HK-2 (cell line): ENCODE data around the gene HMGXB3.

ENCODE experiments used
- DNase-seq: peaks from one replicate; pipeline ENCODE4 v3.0.0-alpha.2; 2018; ENCODE audit not compliant: unreplicated experiment

Gene HMGXB3, protein sequence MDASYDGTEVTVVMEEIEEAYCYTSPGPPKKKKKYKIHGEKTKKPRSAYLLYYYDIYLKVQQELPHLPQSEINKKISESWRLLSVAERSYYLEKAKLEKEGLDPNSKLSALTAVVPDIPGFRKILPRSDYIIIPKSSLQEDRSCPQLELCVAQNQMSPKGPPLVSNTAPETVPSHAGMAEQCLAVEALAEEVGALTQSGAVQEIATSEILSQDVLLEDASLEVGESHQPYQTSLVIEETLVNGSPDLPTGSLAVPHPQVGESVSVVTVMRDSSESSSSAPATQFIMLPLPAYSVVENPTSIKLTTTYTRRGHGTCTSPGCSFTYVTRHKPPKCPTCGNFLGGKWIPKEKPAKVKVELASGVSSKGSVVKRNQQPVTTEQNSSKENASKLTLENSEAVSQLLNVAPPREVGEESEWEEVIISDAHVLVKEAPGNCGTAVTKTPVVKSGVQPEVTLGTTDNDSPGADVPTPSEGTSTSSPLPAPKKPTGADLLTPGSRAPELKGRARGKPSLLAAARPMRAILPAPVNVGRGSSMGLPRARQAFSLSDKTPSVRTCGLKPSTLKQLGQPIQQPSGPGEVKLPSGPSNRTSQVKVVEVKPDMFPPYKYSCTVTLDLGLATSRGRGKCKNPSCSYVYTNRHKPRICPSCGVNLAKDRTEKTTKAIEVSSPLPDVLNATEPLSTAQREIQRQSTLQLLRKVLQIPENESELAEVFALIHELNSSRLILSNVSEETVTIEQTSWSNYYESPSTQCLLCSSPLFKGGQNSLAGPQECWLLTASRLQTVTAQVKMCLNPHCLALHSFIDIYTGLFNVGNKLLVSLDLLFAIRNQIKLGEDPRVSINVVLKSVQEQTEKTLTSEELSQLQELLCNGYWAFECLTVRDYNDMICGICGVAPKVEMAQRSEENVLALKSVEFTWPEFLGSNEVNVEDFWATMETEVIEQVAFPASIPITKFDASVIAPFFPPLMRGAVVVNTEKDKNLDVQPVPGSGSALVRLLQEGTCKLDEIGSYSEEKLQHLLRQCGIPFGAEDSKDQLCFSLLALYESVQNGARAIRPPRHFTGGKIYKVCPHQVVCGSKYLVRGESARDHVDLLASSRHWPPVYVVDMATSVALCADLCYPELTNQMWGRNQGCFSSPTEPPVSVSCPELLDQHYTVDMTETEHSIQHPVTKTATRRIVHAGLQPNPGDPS (N-terminal part only)

DNA sequence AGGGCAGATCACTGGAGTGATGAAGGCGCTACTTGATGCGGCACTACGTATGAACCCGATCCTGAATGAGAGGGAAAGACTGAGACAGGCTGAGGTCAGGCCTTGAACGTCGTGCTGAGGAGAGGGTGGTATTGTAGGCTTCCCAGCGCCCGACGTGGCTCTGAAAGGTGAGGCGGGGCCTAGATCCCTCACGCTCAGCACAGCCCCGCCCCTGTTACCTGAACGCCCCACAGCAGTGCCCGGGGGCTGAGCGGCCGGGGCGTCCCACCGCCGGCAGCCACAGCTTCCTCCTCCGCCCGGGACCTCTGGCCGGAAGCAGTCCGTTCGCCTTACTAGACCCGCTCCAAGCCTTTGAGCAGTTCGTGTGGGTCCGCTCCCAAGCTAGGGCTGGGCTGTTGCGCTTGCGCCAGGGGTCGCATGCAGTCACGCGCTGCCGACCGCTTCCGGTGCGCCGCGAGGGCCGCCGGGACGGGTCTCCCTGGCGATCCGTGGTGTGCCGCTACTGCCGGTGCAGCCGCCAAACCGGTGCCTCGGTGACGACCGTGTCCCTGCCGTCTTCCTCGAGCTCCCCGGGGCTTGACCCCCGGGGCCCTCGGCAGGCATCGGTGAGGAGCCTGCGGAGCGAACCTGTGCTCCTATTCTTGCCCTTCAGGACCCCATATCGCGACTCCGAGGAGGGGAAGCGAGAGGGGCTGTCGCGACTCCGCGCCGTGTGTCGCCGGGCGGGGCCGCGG is at the start of gene HMGXB3, which contains the start of gene TIGD6:
TSS of gene HMGXB3 (plus strand) at position 484 of the 734 bp plus-strand sequence. CDS start 4,114 bp downstream, outside the sequence.
TSS of gene TIGD6 (minus strand) at position 399 of the 734 bp plus-strand sequence. CDS start 4,306 bp downstream, outside the sequence.
- peak; percentile 88 for DNase-seq

DNA sequence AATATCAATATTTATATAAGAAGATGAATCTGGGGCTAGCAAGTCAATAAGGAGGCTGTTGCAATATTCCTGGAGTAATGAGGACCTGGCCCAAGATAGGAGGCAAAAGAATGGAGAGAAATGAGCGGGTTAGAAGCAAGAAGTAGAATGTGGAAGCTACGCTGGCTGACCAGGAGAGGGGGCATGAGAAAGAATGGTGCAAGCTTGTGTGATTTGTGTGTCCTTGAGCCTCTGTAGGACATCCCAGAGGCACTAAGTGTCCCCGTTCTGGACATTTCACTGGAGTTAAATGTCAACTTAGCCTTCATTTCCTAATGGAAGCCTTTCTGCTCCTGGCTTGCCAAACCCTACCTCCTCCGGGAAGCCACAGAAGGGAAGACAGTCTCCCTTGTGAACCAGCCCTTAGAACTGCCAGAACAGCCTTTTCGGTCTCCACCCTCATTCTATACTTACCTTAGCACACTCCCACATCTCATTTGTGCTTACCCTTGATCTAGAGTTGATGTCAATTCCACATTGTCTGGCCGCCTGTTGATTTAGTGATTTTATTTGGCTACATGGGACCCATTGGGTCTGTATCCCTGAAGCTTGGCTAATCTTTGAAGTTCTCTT is 49.3 kb upstream of the HMGXB3 start:
- no peak for DNase-seq

DNA sequence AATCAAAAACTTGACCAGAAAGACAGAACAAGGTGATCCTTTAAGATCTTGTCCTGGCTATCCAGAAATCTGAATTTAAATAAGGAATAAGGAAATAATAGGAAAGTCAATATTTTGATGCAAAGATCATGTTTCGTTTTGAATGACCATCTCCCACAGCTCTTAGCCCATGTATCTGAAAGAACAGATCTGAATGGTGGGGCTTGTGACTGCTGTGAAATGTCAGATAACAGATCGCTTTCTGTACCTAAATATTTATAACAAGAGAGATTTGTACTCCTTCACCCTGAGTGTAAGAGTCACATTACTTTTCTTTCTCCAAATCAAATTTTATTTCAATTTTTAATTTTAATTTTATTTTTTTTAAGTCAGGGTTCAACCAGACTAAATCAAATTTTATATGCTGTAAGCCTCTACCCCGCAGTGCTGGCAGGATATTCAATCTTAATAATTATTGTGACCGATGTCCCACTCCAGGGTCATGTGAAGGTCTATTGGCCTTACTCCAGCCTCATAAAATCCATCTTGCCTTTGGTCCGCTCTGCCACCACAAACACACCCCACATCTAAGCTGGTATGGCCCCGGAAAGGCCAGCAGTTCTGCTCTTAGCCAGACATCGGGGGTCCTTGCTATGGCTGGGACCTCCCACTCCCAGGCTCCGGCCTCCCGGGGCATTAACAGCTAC is 47.0 kb upstream of the HMGXB3 start:
- no peak for DNase-seq

DNA sequence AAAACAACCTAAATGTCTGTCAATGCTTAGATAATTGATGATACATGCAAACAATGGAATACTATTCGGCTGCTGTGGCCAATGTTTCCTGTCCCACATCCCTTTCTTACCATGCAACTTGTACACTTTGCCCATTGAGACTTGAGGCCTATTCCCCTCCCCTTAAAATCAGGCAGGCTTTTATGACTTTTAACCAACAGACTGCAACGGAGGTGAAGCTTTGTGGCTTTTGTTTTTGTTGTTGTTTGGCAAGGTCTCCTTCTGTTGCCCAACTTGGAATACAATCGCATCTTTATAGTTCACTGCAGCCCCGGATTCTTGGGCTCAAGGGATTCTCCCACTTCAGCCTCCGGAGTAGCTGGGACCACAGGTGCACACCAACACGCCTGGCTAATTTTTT is 45.7 kb upstream of the HMGXB3 start:
- no peak for DNase-seq

DNA sequence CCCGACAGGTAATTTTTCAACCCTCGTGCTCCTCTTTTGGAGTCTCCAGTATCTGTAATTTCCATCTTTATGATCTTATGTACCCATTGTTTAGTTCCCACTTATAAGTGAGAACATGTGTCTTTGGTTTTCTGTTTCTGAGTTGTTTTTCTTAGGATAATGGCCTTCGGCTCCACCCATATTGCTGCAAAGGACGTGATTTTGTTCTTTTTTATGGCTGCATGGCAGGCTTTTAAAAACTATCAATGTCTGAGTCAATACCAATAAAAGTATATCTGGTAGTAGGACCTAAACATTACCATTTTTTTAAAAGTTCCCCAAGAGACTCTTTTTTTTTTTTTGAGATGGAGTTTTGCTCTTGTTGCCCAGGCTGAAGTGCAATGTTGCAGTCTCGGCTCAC is 43.9 kb upstream of the HMGXB3 start:
- no peak for DNase-seq

DNA sequence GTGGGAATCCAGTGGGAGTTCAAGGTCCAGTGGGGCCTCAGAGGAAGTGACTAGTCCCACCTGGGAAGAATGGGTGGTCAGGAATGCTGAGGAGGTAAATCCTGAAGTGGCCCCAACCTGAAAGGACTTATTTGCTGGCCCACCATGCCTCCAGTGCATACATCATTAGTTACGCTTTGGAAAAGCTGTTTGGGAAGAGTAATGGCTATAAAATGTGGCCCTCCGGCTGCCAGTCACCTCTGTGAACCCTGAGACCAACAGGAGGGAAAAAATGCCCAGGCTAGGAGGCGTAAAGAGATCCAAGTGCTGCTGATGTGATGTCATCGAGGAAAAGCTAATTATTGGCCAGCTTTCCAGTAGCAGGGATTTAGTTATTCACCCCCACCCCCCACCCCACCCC is 42.7 kb upstream of the HMGXB3 start:
- DNase-seq = peak; percentile 75

DNA sequence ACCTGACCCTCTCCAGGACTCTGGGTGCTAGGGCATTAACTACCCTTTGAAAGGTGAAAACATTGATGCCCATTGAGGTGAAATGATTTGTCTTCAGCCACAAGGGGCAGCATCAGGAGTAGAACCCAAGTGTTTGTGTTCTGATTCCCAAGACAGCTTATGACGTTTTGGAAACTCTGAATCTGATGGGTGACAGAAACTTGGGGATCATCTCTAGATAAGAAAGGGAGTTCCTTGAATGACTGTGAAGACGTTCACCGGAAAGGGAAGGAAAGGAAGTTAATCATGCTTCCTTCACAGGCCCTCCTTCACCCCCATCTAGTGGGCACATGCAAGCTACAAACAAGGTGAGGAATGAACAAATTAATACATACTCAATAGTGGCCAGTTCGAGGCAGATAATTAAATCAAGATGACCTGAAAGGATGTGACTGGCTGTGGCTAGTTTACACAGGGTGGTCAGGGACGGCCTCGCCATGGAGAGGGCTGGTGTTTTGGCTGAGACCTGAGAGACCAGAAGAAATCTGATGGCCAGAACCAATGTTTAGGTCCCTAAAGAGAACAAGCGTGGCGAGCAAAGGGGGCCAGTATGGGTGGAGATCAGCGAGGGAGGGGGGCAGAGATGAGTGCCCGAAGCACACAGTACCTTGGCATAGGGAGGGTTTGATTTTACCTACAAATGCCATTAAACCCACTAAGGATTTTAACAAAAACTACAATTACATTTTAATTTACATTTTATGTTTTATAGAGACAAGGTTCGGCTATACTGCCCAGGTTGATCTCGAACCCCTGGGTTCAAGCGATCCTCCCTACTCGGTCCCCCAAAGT is 40.9 kb upstream of the HMGXB3 start:
- peak; percentile 30 for DNase-seq

DNA sequence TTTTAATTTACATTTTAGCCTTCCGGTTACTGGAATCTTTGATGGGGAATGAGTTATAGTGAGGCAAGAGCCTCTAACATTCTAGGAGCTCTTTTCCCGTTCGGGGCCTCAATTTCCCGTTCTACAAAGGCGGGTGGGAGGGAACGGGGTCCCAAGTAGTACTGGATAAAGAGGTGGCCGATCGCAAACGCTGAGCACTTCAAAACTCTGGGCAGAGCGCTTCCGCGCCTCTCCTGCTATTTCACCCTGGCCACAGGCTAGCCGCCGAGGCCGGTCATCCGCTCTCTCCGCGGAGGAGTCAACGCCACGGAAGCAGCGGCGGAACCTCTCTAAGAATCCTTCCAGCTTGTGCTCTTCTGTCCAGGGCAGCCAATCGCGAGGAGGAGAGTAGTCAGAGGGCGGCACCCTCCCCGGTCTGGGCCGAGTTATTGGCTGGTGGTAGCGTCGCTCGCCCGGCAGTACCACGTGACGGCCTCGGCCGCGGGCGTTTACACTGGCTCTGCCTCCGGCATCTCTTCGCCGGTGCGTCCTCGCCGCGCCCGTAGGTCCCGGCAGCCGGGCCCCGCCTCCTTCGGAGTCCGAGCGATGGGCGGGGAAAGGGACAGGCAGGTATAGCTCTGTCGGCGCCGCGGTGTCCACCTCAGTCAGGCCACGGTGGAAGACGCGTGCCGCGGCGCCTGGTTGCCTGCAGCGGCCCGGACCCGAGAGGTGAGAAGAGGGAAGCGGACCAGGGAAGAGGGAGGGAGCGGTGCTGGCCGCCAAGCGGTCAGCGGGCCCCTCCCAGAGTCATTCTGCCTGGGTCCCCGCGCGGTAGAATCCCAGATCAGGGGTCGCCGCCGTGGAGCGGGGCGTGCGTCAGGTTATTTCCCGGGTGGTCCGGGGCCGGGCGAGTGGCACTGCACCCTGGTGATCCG is 40.0 kb upstream of the HMGXB3 start, which contains the start of gene SLC26A2:
TSS of gene SLC26A2 (plus strand) at position 487 of the 914 bp plus-strand sequence. CDS start 16,895 bp downstream, outside the sequence.
- DNase-seq = peak; percentile 95

DNA sequence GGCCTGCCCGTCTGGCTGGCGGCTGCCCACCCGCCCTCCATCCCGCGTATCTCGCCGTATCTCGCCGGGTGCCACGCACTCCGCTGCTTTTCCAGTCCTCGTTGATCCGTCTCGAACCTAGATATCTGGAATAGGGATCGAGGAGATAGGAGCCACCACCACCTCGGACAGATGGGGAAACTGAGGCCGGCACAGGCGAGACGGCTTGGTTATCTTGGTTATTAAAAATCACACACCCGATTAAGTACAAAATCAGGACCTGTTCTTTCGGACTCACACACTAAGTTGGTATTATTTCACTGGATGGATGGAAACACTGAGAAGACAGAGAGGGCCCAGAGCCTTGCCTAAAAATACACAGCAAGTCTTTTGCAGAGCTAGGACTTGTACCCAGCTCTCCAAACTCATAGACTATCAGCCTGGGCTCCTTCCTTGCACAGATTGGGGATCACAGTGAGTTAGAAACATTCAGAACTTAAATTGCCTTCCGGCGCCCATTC is 39.3 kb upstream of the HMGXB3 start:
- no peak for DNase-seq

DNA sequence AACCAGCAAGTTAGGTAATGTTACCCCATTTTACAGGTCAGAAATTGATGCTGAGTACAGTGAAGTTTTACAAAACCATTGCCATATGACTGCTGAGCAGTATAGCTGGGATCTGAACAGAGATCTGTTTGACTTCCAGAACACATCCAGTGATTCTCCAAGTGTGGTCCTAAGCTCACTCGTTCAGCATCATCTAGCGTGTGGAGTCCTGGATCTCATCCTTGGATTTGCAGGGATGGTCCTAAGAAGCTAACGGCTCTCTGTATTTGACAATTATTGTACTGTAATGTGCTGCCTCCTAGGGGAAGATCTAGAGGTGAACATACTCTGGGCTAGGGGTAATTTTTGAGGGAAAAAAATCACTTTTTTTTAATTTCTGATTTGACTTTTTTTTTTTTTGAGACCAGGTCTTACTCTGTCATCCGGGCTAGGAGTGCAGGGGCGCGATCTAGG is 38.6 kb upstream of the HMGXB3 start:
- DNase-seq = no peak

DNA sequence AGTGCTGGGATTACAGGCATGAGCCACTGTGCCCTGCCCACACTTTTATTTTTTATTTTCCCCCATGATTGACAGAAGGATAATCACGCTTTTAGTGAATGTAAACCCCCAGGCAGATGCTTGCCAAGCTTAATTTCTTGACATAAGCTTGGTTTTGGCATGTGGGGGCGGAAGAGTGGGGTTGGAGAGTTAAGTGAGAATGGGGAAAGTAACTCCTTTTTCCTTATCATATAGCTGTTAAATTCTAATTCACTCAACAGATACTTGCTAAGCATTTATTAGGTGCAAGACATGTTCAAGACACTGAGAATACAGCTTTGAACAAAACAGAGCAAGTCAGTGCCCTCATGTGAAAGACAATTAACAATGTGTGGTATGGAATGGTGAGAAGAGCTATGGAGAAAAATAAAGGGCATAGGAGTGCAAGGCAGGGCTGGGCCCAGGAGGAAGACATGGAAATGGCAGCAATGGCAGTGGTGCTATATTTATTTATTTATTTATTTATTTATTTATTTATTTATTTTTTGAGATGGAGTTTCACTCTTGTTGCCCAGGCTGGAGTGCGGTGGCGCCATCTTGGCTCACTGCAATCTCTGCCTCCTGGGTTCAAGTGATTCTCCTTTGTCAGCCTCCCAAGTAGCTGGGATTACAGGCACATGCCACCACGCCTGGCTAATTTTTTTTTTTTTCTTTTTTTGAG is 37.8 kb upstream of the HMGXB3 start:
- no peak for DNase-seq

DNA sequence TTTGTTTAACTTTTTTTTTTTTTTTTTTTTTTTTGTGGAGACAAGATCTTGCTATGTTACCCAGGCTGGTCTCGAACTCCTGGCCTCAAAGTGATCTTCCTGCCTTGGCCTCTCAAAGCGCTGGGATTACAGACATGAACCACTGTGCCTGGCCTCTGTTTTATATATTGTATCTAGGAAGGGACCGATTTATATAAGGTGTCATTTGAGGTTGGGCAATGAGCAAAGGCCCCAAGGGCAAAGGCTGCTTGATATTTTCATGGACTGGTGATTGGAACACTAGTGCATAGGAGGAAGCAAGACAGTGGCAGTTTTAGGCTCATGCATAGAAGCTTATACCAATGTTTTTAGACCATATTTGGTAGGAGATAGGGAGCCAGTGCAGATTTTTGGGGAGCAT is 36.8 kb upstream of the HMGXB3 start:
- DNase-seq = no peak

DNA sequence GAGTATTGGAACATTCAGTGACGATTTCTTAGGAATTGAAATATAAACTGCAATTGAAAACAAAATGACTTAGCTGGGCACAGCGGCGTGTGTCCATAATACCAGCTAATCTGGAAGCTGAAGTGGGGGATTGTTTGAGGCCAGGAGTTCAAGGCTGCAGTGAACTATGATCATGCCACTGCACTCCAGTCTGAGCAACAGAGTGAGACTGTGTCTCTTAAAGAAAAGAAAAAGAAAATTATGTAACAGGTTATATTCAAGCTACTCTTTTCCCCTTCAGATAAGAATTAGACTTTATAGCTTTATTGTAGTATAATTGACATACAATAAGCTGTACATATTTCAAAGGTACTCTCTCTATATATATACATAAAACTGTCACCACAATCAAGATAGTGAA is 33.6 kb upstream of the HMGXB3 start:
- DNase-seq = no peak

DNA sequence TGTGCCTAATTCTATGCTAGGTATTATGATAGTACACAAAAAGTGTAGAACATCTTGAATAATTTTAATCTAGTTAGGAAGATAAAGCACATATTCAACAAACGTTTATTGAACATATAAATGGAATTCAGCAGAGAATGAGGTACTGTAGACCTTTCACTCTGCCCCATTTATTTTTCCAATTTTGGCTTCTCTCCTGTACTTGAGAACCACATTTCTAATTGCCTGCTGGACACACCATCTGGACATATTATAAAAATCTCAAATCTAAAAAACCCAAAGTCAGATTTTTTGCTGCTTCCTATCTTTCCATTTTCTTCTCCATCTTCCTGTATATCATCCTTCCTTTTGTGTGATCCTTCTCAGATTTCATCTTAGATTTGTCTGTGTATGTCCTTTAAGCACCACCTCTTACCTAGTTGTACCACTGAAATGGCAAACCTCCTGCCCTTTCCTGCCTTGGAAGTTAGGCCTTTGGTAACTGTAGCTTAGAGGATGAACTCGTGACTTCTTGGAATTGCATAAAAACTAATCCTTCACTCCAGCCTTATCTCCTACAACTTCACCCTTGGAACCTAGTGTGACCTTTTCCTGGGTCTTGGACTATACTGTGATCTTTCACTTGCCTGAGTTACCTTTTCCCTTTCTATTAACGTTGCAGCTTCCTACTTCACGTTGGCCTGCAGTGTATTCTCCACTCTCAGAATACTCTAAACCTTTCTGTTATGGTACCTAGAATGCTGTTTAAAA is 31.2 kb upstream of the HMGXB3 start:
- DNase-seq = no peak

DNA sequence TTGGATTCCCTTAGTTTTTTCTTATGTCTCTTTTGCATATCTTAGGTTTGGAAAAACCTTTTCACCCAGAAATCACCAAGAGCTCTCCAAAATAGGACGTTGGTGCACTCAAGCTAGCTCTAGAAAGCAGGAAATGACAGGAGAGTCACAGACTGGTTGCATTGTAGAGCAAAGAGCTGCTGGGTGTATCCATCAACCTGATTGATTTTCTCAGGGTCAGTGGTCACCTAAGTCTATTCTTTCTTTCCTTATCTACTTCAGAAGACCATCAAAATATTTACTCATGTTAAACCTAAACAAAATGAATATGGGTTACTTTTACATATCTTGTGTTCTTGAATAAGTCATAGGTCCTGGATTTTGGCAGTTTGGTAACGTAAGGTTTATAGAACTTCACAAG is 25.1 kb upstream of the HMGXB3 start:
- no peak for DNase-seq

DNA sequence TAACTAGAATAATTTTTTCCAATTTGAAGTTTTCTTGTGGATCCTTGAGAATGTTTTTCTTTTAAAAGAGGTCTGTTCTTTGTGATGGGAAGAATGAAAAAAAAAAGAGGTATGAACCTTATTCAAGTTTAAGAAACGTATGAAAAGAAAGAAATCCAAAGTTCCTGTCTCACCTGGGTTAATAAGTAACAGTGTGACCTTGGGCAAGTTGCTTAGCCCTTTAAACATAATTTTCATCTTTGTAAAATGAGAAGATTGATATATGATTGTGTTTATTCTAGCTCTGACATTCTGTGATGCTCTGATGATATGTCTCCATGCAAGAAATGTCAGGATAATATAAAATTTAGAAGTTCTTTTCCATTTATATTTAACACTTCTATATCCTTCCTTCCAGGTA is 20.6 kb upstream of the HMGXB3 start:
- DNase-seq = no peak

DNA sequence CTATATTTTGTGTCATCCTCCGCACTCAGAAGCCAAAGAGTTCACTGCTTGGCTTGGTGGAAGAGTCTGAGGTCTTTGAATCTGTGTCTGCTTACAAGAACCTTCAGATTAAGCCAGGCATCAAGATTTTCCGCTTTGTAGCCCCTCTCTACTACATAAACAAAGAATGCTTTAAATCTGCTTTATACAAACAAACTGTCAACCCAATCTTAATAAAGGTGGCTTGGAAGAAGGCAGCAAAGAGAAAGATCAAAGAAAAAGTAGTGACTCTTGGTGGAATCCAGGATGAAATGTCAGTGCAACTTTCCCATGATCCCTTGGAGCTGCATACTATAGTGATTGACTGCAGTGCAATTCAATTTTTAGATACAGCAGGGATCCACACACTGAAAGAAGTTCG is 19.3 kb upstream of the HMGXB3 start:
- DNase-seq = no peak
